Activated CD4-positive, alpha-beta T cell treated with anti-CD3 and anti-CD28 coated beads for 4 hours (primary cell): ENCODE data around the gene BRINP2.
"Not testable (repeated sequence)": the region's sequence is repeated elsewhere in the genome, so short reads cannot be mapped to it uniquely, and the experiment has no call there.

Experiments used
- DNase-seq, 2 donors: peaks; one replicate each; pipeline ENCODE4 v3.0.0-alpha.2; 2020

Gene BRINP2

DNA sequence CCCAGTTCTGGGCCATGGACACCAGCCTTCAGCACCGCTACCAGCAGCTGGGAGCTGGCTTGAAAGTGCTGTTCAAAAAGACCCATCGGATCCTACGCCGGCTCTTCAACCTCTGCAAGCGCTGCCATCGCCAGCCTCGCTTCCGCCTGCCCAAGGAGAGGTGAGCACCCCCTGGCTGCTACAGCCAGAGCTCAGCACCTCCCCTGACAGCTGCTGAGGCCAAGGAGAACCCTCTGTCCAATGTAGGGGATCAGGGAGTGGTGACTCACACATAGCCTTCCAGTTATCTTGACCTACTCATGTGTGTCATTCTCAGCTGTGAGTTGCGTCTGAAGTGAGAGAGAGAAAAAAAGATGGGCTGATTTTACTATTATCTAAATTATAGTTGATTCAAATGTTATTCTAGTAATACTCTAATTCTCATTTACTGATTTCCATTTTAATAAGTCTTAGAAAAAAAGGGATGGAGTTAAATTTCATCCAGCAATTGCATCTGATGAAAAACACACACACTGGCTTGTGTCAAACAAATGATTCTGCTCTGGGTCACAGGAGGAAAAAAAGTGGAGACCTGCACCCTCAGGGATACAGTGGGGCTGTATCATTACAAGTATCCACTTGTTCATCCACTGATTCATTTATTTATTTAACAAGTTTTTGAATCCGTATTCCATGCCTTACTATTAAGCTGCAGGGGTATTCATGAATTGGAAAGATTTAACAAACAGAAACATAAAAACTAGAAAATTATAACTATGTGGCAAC lies 108.0 kb downstream of the BRINP2 start:
- DNase-seq, result no peak

- DNase-seq, result no peak
Observed at GRCh38 chr1:177281901-177282300, 111.1 kb downstream of the BRINP2 start.

DNA sequence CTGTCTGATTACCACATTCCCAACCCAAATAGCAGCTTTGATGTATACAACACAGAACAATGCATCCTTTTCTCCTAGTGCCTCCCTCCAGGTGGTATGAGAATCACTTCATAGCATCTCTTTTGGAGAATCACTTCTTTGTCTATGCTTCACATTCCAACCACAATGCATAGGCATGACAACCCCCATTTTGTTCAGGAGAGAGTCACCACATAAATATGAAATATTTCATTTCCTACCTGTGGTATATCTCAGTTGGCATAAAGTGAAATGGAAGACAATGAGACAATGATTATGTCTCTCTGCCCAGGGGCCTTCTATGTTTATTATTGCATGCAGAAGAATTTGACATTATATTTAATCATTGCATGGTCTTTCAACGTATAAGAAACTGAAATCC lies 112.2 kb downstream of the BRINP2 start:
- DNase-seq, result no peak

DNA sequence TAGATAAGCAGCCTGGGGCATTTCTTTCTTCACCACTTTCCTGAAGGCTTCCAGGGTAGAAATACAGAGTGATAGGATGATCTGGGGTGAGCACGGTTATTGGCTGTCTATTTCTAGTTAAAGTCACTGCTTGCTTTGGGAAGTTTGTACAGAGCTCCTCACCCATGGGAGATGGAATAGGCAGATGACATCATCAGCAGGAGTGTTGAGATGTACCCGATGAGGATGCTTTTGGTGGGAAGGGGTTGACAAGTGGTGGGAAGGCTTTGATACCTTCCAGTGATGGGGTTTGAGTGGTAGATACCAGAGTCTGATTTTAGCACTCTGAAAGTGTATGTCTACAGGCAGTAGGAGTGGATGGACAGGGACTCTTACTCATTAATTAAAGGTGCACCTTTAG lies 112.6 kb downstream of the BRINP2 start:
- no peak for DNase-seq

DNA sequence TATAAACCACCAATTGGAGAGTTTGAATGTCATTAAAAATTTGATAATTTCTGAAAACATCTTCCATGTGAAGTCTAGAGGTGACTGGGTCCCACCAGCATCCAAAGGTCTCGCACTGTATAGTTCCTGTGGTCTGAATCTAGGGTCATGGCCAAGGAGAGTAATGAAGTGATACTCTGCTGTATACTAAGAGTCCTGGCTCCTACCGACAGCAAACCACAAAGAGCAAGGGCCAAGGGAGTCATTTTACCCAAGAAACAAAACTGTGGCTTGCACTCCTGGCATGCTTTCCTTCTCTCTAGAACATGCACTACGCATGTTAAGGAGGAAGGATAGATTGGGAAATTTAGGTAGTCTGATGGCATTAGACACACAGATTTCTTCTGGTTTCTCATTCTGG lies 115.6 kb downstream of the BRINP2 start:
- no peak for DNase-seq

GRCh38 chr1:177287270-177287669 lies 116.5 kb downstream of the BRINP2 start:
- no peak for DNase-seq

- DNase-seq, result no peak
Observed at GRCh38 chr1:177287994-177288393, 117.2 kb downstream of the BRINP2 start.

DNA sequence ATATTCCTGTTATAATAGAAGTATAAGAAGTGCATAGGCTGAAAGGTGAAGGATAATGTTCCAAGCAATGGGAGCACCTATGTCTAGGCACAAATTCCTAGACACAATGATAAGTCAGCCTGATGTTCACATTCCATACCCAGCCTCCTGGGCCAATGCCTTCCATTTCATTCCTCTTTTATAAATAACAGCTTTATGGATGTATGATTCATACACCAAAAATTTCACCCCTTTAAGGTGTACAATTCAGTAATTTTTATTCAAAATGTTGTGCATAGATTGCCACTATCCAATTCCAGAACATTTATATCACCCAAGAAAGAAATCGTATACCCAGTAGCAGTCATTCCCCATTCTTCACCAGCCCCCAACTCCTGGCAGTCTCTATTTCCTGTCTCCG lies 118.8 kb downstream of the BRINP2 start:
- no peak for DNase-seq

GRCh38 chr1:177300431-177300830 lies 129.7 kb downstream of the BRINP2 start:
- DNase-seq, result no peak

GRCh38 chr1:177301425-177302124 lies 130.8 kb downstream of the BRINP2 start:
- DNase-seq, result no peak

- no peak for DNase-seq
Observed at GRCh38 chr1:177302357-177303044, 131.7 kb downstream of the BRINP2 start.

DNA sequence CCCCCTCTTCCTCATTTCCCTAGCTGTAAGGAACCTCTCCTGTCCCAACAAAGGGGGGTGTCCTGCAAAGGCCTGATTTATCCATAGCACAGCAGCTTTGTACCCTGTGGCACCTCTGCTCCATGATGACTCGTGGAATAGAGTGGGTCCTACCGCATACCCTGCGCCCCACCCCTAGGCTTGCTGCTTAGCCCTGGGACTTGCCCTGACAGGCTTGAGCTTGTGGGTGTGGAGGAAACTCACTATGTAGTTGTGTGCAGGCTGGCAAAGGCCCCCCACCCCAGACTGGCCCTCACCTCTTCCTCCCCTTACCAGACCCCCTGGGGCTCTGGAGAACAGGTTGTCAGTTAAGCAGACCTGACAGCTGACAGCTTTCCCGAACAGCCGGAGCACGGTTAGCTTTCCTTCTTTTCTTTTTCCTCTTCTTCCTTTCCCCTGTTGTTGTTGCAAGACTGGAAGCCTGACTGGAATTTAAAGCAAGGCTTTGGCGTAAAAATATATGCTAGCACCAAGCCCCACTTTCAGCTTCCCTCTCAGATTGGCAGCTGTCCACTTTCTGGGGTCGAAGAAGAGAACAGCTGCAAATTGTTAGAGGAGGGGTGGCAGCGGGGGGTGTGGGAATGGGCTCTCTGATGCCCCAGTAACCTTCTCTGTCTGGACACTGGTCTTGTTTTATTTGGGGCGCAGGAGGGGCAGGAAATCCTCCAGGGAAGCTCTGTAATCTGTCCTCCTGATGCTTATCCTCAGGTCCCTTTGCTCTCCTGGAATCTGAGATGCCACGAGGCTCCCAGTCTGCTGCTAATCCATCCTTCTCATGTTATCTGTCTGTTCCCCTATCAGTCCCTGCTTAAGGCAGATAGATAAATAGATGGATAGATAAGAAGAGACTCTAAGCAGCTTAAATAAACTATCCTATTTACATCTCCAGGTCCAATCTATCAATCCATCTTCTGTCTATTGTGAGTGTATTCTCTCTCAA lies 134.6 kb downstream of the BRINP2 start:
- DNase-seq, result no peak

DNA sequence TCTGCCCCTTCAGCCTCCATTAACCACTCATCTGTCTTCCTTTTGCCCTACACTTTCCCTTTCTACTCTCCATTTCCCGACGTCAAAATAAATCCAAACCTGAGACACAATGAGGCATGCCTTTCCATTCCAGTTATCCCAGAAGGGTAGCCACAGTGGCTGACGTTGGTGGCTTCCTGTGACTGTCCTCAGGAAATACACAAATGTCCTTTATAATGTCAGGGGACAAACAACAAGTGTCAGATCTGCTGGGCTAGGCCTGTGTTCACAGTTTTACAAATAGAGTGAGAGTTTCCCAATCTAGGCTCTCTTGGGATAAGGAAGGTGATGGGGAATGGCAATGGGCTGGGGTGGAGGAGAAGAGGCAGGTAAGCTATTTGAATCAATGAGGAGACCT lies 135.3 kb downstream of the BRINP2 start:
- no peak for DNase-seq

DNA sequence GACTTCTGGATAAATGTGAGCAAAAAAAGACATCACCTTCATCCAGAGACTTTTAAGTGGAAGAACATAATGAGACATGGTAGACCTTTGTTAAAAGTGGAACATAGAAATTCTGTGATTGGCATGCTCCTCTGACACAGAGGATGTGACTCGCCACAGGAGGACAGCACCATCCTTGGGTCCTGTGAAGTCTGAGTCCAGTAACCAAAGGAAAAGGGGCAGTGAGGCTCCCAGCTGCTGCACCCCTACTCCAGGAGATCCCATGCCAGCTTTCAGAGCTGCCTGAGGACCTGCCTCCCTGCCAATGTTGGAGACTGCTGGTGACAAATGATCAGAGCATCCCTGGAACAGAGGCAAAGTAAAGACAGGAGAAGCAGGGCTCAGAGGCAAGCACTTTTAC lies 136.2 kb downstream of the BRINP2 start:
- DNase-seq, result no peak

- no peak for DNase-seq
Observed at GRCh38 chr1:177307771-177308170, 137.0 kb downstream of the BRINP2 start.

GRCh38 chr1:177309880-177310279 lies 139.1 kb downstream of the BRINP2 start:
- DNase-seq, result no peak

GRCh38 chr1:177310326-177310725 lies 139.6 kb downstream of the BRINP2 start:
- DNase-seq, result no peak

GRCh38 chr1:177311111-177311510 lies 140.4 kb downstream of the BRINP2 start:
- DNase-seq, result no peak

DNA sequence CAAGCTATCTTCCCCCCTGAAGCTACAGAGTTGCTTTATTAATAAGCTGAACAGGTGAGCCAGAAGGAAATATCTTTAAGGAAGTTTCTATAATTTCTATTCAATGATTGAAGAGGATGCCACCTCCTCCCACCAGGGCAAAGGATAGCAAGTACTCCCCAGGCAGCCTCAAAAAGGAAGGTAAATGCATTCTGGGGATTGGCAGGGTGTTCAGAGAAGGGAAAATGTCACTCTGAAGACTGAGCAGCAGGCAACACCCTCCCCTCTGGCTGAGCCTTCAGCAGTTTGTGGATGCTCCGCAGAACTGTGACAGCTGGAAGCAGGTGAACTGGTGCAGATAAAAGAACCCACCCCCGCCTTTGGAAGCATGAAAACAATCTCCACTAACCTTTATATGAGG lies 140.8 kb downstream of the BRINP2 start:
- DNase-seq, result no peak

DNA sequence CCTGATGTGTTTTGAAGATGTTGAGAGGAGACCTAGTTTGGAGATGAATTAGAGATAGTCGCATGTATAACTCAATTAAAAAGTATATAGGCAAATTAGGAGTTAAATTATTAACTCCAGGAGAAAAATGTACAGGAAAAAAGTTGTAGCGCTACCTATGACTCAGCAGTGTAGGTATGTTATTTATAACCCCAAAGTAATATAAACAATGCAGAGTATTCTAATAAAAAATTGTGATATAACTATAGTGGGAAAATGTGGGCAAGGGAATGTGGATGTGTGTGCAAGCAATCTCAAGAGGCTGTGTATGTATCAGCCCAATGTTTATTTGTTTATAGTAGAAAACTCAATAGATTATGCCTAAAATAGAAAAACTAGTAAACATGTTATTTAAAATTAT lies 144.5 kb downstream of the BRINP2 start:
- no peak for DNase-seq

- DNase-seq, result no peak
Observed at GRCh38 chr1:177315761-177316160, 145.0 kb downstream of the BRINP2 start.

GRCh38 chr1:177321434-177321833 lies 150.7 kb downstream of the BRINP2 start:
- not testable (repeated sequence) for DNase-seq

GRCh38 chr1:177328251-177328650 lies 157.5 kb downstream of the BRINP2 start:
- no peak for DNase-seq
